GM20000 (cell line): ENCODE measurements around the gene IL17F.

ENCODE experiments used
- DNase-seq: peaks from one replicate; pipeline ENCODE4 v3.0.0; 2012; ENCODE audit warnings: low spot score
- TF ChIP-seq, protein P1 (sequence below): IDR thresholded peaks from 2 replicates; pipeline ENCODE4 v1.5.1; 2012; ENCODE audit warnings: mild to moderate bottlenecking, control low read depth; ENCODE audit errors: extremely low read depth, missing control alignments

Gene IL17F

DNA sequence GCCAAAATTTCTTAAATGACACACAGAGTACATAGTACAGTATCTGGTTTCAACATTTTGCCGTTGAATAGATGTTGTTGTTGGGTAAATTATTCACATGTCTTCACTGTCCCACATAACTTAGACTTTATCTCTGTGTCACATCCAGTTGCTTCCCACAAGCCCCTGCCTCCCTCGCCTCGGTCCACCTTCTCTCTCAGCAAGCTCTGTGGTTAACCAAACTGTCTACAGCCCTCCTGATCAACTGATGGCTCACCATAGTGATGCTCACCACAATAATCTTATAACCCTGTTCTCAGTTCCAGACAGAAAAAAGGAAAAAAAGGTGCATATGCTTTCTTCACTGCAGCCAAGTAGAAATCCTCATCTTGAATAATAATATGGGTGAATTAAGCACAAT is 23.0 kb downstream of the IL17F start:
- TF ChIP-seq, protein P1, sequence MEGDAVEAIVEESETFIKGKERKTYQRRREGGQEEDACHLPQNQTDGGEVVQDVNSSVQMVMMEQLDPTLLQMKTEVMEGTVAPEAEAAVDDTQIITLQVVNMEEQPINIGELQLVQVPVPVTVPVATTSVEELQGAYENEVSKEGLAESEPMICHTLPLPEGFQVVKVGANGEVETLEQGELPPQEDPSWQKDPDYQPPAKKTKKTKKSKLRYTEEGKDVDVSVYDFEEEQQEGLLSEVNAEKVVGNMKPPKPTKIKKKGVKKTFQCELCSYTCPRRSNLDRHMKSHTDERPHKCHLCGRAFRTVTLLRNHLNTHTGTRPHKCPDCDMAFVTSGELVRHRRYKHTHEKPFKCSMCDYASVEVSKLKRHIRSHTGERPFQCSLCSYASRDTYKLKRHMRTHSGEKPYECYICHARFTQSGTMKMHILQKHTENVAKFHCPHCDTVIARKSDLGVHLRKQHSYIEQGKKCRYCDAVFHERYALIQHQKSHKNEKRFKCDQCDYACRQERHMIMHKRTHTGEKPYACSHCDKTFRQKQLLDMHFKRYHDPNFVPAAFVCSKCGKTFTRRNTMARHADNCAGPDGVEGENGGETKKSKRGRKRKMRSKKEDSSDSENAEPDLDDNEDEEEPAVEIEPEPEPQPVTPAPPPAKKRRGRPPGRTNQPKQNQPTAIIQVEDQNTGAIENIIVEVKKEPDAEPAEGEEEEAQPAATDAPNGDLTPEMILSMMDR, result no peak
- no peak for DNase-seq

DNA sequence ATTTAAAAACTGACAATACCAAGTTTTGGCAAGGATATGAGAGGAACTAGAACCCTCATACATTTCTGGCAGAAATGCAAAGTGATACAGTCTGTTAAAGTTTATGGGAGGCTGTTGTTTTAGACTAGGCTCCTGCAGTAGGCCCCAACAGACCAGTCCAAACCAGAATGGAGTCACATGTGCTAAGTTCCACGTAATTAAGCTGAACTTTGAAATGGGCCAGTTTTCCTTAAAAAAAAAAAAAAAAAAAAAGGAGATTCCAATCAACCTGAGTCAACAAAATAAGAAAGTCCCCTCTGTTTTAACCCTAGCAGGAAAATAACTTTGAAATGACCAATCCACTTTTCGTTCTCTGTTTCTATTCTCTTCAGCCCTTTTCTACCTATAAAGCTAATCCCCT is 26.5 kb downstream of the IL17F start:
- TF ChIP-seq, protein P1, result no peak
- no peak for DNase-seq

DNA sequence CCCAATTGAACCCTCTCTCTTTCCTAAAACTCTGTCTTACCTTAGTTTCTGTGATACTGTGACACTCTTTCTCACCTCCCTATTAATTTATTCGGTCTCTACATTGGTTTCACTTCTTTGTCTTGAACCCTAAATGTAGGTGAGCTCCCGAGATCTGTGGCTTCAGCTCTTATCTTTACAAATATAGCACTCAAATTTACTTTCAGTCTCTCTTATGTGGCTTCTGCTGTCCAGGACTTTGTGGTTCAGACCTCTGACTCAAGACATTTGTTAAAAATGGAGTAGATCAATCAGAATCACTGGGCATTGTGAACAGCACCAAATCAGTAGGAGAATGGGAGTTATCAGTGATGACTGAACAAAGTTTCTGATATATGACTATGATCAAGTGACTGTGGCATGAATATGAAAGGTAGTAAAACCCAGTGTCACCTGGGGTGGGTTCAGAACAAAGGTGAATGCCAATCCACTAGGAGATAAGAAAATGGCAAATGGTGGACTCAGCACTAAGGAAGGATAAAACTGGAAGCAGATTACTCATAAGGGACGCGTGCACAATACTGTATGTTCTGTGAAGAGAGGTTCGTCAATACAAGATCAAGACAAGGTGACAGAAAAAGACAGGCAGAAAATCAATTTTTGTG is 27.2 kb downstream of the IL17F start:
- no peak for DNase-seq
- TF ChIP-seq, protein P1, result no peak

DNA sequence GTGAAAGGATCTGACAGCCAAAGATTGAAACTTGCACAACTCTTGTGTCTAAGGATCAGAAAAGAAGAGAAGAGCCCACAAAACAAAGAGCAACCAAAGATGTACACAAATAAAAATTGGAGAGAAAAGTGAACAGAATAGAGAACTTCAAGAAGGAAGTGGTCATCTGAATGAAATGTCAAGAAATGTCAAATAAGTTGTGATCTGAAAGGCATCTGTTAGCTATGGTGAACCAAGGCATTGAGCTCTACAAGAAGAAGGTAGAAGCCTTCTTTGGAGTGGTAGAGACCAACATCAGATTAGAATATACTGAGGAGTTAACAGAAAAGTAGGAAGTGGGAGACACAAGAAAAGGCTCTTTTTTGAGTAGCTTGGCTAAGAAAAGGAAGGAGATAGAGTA is 28.5 kb downstream of the IL17F start:
- no peak for DNase-seq
- TF ChIP-seq, protein P1, result no peak

DNA sequence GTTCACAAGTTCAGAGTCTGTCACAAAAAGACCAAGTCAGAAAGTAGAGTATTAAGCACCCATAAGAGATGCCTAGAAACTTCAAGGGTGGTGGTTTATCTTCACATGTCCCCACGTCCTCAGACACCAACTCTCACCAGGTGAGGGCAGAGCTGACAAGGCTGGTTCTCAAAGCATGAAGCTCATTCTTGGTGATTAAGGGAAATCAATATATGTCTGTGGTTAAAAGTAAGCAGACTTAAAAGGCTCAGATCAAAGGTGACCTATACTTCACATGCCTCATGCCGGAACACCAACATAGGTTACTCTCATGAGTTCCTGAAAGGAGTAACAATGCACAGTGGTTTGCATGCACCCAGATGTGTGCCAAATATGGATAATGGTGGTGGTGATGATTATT is 31.2 kb downstream of the IL17F start:
- no peak for DNase-seq
- TF ChIP-seq, protein P1, result no peak

DNA sequence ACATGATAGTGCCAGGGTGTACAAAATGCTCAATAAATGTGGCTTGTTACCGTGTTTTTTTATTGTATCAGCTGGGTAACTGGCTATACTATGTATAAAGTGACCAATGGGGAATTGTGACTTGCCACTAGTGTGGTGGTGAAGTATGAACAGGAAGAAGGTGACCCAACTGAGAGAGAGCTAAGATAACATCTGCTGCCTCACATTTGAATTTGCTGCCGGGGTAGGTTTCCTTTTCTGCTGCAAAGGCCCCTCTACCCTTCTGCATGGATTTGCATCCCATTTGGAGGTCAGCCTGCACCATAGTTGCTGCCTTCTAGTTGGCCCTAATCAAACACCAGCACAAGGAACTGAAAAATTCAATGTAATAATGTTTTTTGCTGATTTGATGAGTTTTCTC is 34.1 kb downstream of the IL17F start:
- DNase-seq, result peak; percentile 27
- TF ChIP-seq, protein P1, result no peak

DNA sequence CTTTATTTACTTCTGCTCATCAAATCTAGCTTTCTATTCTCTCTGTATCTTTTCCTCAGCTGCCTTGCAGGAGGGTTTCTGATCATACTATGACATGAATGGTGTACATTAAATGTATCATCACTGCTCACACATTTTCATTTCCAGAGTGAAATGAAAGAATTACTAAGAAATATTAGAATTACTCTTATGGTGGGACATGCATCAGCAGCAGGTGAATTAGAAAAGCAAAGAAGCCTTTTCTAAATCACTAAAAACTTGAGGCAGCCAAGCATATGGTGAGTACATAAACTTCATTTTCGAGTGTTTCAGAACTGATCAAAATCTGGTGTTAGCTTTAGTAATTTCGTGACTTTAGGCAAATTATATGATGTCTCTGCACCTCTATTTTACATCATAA is 34.5 kb downstream of the IL17F start:
- no peak for DNase-seq
- TF ChIP-seq, protein P1, result no peak
